ENCODE data around the gene PSPH.
A peak's percentile ranks its signal among the peaks of the same experiment; 100 is the strongest.

The PSPH gene

DNA sequence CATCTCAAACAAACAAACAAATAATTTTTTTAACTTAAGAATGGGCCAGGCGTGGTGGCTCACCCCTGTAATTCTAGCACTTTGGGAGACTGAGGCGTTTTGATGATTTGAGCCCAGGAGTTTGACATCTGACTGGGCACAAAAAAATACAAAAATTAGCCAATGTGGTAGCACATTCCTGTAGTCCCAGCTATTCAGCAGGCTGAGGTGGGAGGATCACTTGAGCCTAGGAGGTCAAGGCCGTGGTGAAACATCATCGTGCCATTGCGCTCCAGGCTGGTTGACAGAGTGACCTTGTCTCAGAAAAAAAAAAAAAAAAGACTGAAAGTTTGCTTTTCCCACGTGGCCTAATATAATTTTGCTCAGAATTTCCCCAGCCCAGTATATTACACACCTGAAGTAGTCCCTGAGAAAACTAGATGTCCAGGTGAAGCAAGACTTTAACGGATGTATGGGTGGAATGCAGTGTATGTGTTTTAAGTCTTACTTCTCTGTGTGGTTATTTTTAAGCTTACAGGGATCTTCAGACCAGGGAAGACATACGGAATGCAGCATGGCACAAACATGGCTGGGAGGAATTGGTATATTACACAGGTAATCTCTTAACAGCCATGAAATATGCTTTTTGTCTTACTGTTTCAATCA lies 54.3 kb downstream of the PSPH start:
- DNase-seq (ENCODE audit: low spot score), result no peak

DNA sequence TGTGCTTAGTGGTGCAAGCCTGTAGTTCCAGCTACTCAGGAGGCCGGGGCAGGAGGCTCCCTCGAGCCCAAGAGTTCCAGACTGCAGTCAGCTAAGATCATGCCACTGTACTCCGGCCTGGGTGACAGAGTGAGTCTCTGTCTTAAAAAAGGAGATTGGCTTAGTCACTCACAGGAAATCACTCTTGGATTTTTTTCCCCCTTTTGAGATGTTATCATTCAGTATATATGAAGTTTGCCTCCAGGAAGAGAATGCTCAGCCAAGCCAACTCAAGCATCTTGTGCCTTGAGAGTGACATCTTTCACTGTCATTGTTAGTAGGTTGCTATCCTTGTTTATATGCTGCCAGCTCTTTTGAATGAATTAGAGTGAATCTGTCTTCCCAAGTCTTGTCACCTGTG lies 58.9 kb downstream of the PSPH start:
- no peak for DNase-seq (ENCODE audit: low spot score)

DNA sequence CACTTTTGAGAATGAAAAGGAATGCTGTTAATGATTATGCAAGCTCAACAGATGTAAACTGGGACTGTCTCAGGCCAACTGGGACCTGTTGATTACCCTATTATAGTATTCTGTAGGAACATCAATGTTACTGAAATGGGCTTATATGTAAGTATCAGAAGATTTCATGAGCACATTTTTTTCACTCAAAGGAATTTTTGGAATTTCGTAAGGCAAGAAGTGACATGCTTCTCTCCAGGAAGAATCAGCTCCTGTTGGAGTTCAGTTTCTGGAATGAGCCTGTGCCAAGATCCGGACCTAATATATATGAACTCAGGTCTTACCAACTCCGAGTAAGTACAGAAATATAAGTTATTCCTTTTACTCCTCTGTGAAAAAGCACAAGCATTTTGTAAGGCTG lies 67.7 kb downstream of the PSPH start:
- no peak for DNase-seq (ENCODE audit: low spot score)

GRCh38 chr7:55980266-55980665 lies 71.0 kb downstream of the PSPH start:
- DNase-seq (ENCODE audit: low spot score), result no peak

DNA sequence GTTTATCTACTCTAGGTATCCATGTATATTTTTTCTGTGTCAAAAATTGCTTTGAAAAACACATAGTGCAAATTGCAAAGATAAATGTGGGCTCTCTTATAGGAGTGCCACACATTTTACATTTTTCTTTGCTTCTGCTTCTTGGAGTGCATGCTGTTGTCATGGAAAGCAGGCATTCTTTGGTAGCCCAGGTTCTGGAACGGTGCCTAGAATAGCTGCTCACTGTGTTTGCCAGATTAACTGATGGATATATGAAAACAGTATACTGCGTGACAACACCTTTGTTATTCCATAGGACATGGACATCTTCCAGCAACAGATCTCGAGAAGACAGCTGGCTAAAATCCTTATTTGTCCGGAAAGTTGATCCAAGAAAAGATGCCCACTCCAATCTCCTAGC lies 73.4 kb downstream of the PSPH start:
- peak; percentile 50 for DNase-seq (ENCODE audit: low spot score)

DNA sequence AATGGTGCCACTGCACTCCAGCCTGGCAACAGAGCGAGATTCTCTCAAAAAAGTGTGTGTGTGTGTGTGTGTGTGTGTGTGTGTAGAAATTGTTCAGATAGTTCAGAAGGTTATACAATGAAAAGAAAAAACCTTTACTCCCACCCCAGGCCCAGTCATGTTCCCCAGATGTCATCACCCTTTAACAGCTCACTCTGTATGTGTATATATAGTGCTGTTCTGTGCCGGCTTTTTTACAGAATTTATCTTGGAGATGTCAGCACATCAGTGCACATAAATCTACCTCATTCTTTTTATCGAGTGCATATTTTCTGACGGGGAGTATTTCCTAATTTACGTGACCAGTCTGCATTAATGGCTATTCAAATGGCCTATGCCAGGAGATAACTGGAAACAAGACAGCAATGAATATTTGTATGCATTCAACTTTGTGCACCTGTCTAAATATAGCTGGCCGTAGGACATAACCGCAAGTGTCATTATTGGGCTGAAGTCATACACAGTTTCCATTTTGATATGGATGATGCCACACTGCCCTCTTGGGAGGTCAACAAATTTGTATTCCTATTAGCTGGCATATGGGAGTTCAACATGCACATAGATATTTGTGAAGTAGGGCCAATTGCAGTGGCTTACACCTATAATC lies 75.1 kb downstream of the PSPH start:
- DNase-seq (ENCODE audit: low spot score), result no peak

- DNase-seq (ENCODE audit: low spot score), result no peak
These were observed 77.4 kb downstream of the PSPH start for GRCh38 chr7:55973747-55974250.

- DNase-seq (ENCODE audit: low spot score), result no peak
These were observed 80.3 kb downstream of the PSPH start for GRCh38 chr7:55970978-55971377.

DNA sequence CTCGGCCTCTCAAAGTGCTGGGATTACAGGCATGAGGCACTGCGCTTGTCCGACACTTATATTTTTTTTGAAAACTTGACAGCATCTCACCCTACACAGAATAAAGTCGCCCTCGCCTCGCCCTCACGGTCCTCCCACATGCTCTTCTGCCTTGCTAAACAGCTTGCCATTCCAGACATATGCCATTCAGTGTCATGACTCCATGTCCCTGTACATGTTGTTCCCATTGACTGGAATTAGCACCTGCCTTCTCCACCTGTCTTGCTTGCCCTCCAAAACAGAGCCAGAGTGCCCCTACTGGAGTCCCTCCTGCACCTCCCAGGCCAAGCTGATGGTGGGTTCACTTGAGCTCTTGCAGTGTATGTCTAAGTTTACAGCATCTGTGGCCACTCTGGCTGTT lies 80.7 kb downstream of the PSPH start:
- DNase-seq (ENCODE audit: low spot score), result no peak

DNA sequence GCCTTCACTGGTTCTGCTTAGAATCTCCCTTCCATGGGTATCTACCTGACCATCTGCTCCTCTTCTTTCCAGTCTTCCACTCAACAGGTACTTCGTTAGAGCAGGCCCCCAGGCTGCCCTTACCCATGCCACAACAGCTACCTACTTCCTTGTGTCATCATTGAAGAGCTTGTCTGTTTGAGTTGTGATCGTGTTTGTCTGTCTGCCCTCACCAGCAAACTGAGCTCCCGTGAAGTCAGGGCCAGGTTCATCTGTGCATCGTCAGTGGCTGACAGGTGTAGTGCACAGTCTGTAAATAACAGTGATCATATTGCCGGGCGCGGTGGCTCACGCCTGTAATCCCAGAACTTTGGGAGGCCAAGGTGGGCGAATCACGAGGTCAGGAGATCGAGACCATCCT lies 81.9 kb downstream of the PSPH start:
- DNase-seq (ENCODE audit: low spot score), result no peak

DNA sequence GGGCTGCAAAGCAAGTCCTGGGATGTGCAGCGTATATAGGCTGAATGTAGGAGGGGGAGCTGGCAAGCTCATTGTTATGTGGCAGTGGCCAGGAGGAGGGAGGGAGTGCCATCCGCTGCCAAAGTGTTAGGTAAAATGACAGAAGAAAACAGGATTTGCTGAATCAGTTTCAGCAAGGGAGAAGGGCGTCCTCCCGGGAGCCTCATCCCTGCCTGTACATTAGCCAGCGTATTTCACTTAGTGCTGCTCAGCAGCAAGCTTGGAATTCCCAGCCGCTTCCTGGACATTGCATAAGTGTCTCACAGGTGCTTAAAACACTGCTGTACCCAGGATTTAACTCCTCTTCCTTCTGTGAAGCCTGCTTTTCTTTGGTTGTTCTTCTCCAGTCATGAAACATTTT lies 84.4 kb downstream of the PSPH start:
- no peak for DNase-seq (ENCODE audit: low spot score)

DNA sequence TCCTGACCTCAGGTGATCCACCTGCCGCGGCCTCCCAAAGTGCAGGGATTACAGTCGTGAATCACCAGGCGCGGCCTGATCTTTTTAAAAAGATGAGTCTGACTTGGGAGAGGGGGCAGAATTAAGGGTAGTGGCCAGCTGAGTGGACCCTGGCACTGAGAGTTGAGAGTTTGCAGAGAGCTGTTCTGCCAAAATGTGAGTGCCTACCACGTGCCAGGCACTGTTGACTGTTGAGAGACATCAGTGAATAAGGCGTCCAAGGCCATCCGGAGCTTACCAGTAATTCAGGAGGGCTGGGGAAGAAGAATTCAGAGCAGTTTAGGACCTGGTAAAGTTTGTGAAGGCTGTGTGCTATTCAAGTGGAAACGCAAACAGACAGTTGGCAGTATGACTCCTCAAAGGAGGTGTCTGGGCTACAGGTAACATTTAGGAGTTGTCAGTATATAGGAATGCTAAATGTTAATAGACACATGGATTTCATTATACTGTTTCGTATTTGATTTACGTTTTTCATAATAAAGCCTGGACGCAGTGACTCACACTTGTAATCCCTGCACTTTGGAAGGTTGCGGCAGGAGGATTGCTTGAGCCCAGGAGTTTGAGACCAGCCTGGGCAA lies 85.3 kb downstream of the PSPH start:
- peak; percentile 34 for DNase-seq (ENCODE audit: low spot score)

- DNase-seq (ENCODE audit: low spot score), result no peak
These were observed 86.2 kb downstream of the PSPH start for GRCh38 chr7:55965100-55965470.

DNA sequence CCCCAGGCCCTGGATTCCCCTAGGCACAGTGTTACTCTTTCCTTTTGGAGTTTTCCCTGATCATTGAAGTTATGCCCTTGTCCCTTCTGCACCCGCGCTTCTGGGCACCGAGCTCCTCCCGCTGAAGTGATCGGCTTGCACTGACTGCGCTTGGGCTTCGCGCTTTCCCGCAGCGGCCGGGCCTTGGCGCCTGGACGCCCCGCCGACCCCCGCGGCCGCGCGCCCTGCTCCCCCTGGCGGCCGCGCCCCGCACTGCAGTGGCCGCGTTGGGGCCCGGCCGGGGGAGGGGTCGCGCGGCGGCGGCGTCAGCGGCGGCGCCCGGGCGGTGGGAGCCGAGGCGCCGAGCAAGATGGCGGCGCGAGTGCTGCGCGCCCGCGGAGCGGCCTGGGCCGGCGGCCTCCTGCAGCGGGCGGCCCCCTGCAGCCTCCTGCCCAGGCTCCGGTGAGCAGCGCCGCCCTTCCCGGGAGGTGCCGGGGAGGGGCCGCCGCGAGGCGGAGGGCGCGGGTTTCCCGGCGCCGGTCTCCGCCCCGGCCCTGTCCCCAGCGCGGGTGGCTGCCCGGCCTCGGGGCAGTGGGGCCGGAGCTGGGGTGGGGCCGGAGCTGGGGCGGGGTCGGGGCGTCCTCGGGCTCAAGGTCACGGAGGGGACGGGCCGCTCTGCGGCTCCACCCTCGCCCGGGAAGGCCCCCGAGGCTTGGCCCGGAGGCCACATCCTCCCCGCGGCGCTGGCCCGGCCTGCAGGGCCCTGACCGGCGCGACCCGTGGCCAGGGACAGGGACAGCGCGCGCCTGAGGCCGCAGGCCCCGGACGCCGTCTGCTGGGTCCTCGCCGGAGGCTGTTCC lies 86.8 kb downstream of the PSPH start, which contains the start of gene NIPSNAP2:
TSS of gene NIPSNAP2 (plus strand) at position 325 of the 839 bp plus-strand sequence. CDS start at position 350, 25 bp downstream.
- peak; percentile 96 for DNase-seq (ENCODE audit: low spot score)

DNA sequence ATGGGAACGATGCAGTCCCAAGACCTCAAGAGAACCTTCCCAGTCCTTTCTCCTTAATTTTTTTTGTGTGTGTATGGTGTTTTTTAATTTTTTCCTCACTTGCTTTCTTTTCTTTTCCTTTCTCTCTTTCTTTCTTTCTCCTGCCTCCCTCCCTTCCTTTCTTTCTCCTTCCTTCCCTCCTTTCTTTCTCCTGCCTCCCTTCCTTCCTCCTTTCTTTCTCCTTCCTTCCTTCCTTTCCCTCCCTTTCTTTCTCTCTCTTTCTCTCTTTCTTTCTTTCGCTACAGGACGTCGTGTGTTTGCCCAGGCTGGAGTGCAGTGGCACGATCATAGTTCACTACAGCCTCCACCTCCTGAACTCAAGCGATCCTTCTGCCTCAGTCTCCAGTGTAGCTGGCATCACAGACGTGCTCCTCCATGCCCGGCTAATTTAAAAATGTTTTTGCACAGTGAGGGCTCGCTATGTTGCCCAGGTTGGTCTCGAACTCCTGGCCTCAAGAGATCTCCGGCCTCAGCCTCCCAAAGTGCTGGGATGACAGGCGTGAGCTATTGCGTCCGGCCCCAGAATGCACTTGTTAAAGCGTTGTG lies 87.6 kb downstream of the PSPH start:
- no peak for DNase-seq (ENCODE audit: low spot score)

DNA sequence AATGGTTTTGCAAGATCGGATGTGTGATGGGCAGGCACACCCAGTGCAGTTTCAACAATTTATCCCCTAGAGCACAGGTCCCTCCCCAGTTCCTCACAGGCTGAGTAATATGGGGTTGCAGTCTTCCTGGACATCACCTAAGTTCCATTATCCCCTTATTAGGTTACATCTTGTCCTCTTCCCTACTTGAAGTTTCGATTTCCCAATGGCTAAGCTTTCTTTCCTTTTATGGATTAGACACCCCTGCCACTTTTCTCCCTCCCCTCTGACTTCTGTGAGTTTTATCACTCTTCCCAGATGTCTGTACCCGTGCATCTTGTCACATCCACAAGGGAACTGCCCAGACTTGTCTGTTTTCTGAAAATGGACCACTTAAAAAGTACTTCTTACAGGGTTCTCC lies 89.2 kb downstream of the PSPH start:
- no peak for DNase-seq (ENCODE audit: low spot score)
